Breast epithelium (tissue), 4 donors: ENCODE results near the gene IRAK1. TPM values are rescaled to one million over a fixed set of nuclear protein-coding genes. Genes with fewer than 3 reads are reported as not detected.
A peak's percentile ranks its signal among the peaks of the same experiment; 100 is the strongest.

ENCODE experiments used
- DNase-seq, 2 donors: peaks; one replicate each; pipeline ENCODE4 v3.0.0-alpha.2; 2019; ENCODE audit warnings: low spot score in 2 of 2
- H3K27ac ChIP-seq, 2 donors: fragments of 200-600 bp; sonication (generic) in 1 of 2; one replicate each; pipeline ENCODE4 v1.5.1; 2016 to 2019; ENCODE audit warnings: mild to moderate bottlenecking in 1 of 2
- H3K27me3 ChIP-seq, 2 donors: fragments of 200-600 bp; sonication (generic) in 1 of 2; one replicate each; pipeline versions ENCODE4 v1.5.1 to v1.6.0; 2017 to 2019; ENCODE audit warnings: control low read depth in 1 of 2, mild to moderate bottlenecking in 1 of 2
- H3K36me3 ChIP-seq: fragments of 200-600 bp; one replicate; pipeline ENCODE4 v1.5.1; 2019
- H3K4me1 ChIP-seq, 2 donors: fragments of 200-600 bp; sonication (generic); one replicate each; pipeline ENCODE4 v1.5.1; 2016 to 2019; ENCODE audit warnings: control low read depth in 1 of 2
- H3K4me3 ChIP-seq, 3 donors: fragments of 200-600 bp; sonication (generic); 1 replicate in 2 of 3; 2 replicates in 1 of 3; pipeline ENCODE4 v1.5.1; 2016 to 2019; ENCODE audit warnings: mild to moderate bottlenecking in 3 of 3, moderate library complexity in 2 of 3
- H3K9me3 ChIP-seq, 2 donors: fragments of 200-600 bp; sonication (generic) in 1 of 2; one replicate each; pipeline ENCODE4 v1.5.1; 2016 to 2019; ENCODE audit warnings: control low read depth in 1 of 2
- CTCF ChIP-seq, 3 donors: fragments of 450-650 bp; IDR thresholded peaks; one replicate each; pipeline ENCODE4 v1.5.1; 2016 to 2017; ENCODE audit warnings: antibody characterized with exemption in 3 of 3, mild to moderate bottlenecking in 3 of 3, moderate library complexity in 3 of 3
- POLR2A ChIP-seq: fragments of 450-650 bp; IDR thresholded peaks from one replicate; pipeline ENCODE4 v1.6.1; 2016; ENCODE audit warnings: antibody characterized with exemption, mild to moderate bottlenecking, moderate library complexity
- POLR2AphosphoS5 ChIP-seq, 3 donors: sonication (generic); formaldehyde crosslinking; IDR thresholded peaks; one replicate each; pipeline ENCODE4 v1.6.1; 2017; ENCODE audit warnings: antibody characterized with exemption in 3 of 3
- intact Hi-C: fragments of 100-400 bp; cut with DNase I; formaldehyde crosslinking; loops from one replicate; pipeline ENCODE4 v1.15.1; 2023; ENCODE audit warnings: low total_unique reads
- total RNA-seq, 3 donors: library from RNA; depleted of rRNA; stranded (reverse); fragments of >200 nt; gene quantifications; one replicate each; pipeline ENCODE4 v1.1.0, GENCODE V29; 2016

The IRAK1 gene
- total RNA-seq, 3 donors from 2014 or later = 43.7 to 66.2 (median 50.8) TPM

DNA sequence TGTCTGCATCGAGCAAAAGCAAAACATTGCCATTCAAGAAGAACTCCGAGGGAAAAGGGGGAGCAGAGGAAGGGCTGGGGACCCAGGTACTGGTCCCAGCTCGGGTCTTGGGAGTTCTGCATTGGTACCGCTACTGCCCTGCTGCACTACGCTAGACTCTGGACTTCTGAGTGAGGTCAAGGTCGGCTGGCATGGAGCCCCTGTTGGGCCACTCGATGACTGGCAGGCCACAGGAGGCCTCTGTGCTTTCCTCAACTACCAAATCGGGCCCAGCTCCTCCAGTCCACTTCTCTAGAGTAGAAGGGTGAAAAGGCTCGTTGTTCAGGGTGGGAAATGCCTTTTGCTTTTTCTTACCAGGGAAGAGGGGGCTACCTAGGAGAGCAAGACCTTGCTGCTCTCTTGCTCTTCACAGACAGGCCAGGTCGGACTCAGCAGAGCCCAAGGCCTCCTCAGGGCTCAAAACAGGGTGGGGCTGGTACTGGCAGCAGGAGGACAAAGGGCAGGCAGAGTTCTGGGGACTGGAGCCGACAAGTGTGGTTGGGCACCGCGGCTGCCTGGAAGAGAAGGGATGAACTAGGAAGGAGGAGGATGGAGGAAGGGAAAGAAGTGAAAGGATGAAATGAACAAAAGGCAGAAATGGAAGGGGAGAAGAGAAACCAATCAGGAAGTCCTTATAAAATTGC, 8.9 kb upstream of the IRAK1 start:
- Histone ChIP-seq H3K4me3 (no peak overlapping the region), H3K9me3 (no peaks in the 10 kb centered on the region), H3K36me3 (no peaks in the 10 kb centered on the region), H3K27me3 (peaks cover 0 to 64% of the 10 kb centered on the region in 2 donors), H3K27ac (no peak overlapping the region), H3K4me1 (no peaks in the 10 kb centered on the region)
- no peak for DNase-seq
- intact Hi-C loops = no loop called here
- TF ChIP-seq POLR2A = no peak
- no peak for TF ChIP-seq CTCF (IDR thresholded peaks at IDR 0.05)
- TF ChIP-seq POLR2AphosphoS5 (IDR thresholded peaks at IDR 0.05) = no peak

GRCh38 chrX:154027986-154028385, 8.3 kb upstream of the IRAK1 start:
- TF ChIP-seq POLR2AphosphoS5 (IDR thresholded peaks at IDR 0.05) (no peak), CTCF (IDR thresholded peaks at IDR 0.05) (no peak), POLR2A (no peak)
- no peak overlapping the region for H3K4me3 ChIP-seq

DNA sequence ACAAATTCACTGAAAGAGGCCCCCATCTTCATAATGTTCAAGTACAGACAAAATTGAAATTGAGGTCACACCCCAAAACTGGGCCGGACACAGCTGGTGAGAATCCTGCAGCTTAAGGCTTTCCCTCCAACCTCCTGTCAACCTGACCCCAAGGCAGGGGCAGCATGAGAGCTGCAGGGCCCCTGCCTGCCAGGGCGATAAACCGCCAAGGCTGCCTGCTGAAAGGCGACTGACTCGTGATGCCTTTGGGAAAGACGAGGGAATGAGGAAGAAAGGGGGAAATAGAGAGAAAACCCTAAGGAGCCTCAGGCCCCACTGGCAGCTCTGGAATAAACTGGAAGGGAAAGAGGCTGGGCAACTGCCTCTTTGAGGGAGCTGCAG, 7.3 kb upstream of the IRAK1 start:
- Histone ChIP-seq H3K4me1 (no peaks in the 10 kb centered on the region), H3K27ac (peak overlapping the region in 1 of 2 donors; percentile 48), H3K27me3 (peaks cover 0 to 68% of the 10 kb centered on the region in 2 donors), H3K9me3 (no peaks in the 10 kb centered on the region), H3K36me3 (no peaks in the 10 kb centered on the region), H3K4me3 (no peak overlapping the region)
- TF ChIP-seq POLR2AphosphoS5 (IDR thresholded peaks at IDR 0.05) (no peak), CTCF (IDR thresholded peaks at IDR 0.05) (no peak), POLR2A (no peak)
- DNase-seq = no peak
- intact Hi-C loops = no loop called here

More at GRCh38 chrX:154027986-154028385, 8.3 kb upstream of the IRAK1 start:
- Histone ChIP-seq H3K27me3 (peaks cover 0 to 68% of the 10 kb centered on the region in 2 donors), H3K27ac (no peak overlapping the region), H3K9me3 (no peaks in the 10 kb centered on the region), H3K4me1 (no peaks in the 10 kb centered on the region), H3K36me3 (no peaks in the 10 kb centered on the region)
- intact Hi-C loops = no loop called here
- DNase-seq = no peak

GRCh38 chrX:154026136-154027021, 6.7 kb upstream of the IRAK1 start:
- Histone ChIP-seq H3K27ac (peak overlapping the region in 1 of 2 donors; percentile 48), H3K27me3 (peaks cover 0 to 64% of the 10 kb centered on the region in 2 donors), H3K4me1 (no peaks in the 10 kb centered on the region), H3K9me3 (no peaks in the 10 kb centered on the region), H3K4me3 (no peak overlapping the region), H3K36me3 (no peaks in the 10 kb centered on the region)
- intact Hi-C loops = no loop called here
- no peak for TF ChIP-seq CTCF (IDR thresholded peaks at IDR 0.05)
- no peak for TF ChIP-seq POLR2AphosphoS5 (IDR thresholded peaks at IDR 0.05)
- no peak for TF ChIP-seq POLR2A
- DNase-seq = no peak

GRCh38 chrX:154025230-154025629, 5.5 kb upstream of the IRAK1 start:
- Histone ChIP-seq H3K9me3 (no peaks in the 10 kb centered on the region), H3K4me3 (no peak overlapping the region), H3K27ac (peak overlapping the region in 1 of 2 donors; percentile 1), H3K36me3 (no peaks in the 10 kb centered on the region), H3K4me1 (no peaks in the 10 kb centered on the region), H3K27me3 (peaks cover 0 to 75% of the 10 kb centered on the region in 2 donors)
- intact Hi-C loops = no loop called here
- no peak for DNase-seq
- TF ChIP-seq POLR2A = no peak
- TF ChIP-seq POLR2AphosphoS5 (IDR thresholded peaks at IDR 0.05) = no peak
- no peak for TF ChIP-seq CTCF (IDR thresholded peaks at IDR 0.05)
